HCT116 (cell line): ENCODE results near the gene IL2RG. TPM values are rescaled to one million over a fixed set of nuclear protein-coding genes. Genes with fewer than 3 reads are reported as not detected.

Experiments used
- ATAC-seq: fragments of 200-7000 bp; cut with Tn5 transposase; 2 replicates; pipeline ENCODE4 v1.9.1; 2020; ENCODE audit warnings: mild to moderate bottlenecking, moderate library complexity
- BruUV-seq: library from RNA; stranded (reverse); fragments of 400-500 nt; replicated peaks from 2 replicates; lab custom pipeline; 2021; lab: Mats Ljungman, UMichigan
- CTCF ChIA-PET: fragments of 300-600 bp; sonication (Branson Sonifier 250); formaldehyde crosslinking; loops from one replicate; lab custom pipeline; 2021; ENCODE audit warnings: antibody characterized with exemption; lab: Charles Lee
- POLR2A ChIA-PET: fragments of 300-600, 350-600 bp; sonication (Branson Sonifier 250); formaldehyde crosslinking; loops from one replicate; lab custom pipeline; 2021; ENCODE audit warnings: antibody characterized with exemption; lab: Charles Lee
- RAD21 ChIA-PET, 2 experiments: fragments of 300-600 bp; sonication (Branson Sonifier 250); formaldehyde crosslinking; loops; one replicate each; lab custom pipeline; 2023; ENCODE audit warnings: low total read pairs in 2 of 2; ENCODE audit not compliant: uncharacterized antibody in 2 of 2, unreplicated experiment in 2 of 2, low non-redundant PET in 1 of 2; lab: Charles Lee
- DNase-seq: peaks from one replicate; pipeline ENCODE4 v3.0.0-alpha.2; 2010; ENCODE audit warnings: low read depth, low spot score
- H2AFZ ChIP-seq: fragments of 200-600 bp; shearing (Covaris generic), sonication (generic); 2 replicates; pipeline ENCODE4 v1.6.1; 2017; ENCODE audit warnings: low read depth, mixed run types, mixed read lengths, antibody characterized with exemption, low read length; ENCODE audit not compliant: poor library complexity, severe bottlenecking
- H3K27ac ChIP-seq: 2 replicates; pipeline ENCODE4 v1.5.1; 2012; ENCODE audit warnings: low read depth, low read length
- H3K27me3 ChIP-seq: fragments of 200-600 bp; sonication (generic); 2 replicates; pipeline ENCODE4 v1.6.1; 2016; ENCODE audit warnings: mixed run types, low read length, mixed read lengths; ENCODE audit not compliant: insufficient read depth
- H3K36me3 ChIP-seq, 2 experiments: fragments of 200-500 bp in 1 of 2; fragments of 200-600 bp in 1 of 2; sonication (Bioruptor generic) in 1 of 2; sonication (generic) in 1 of 2; 2 replicates each; pipeline versions ENCODE4 v1.5.1 to v1.6.1; 2014 to 2016; ENCODE audit warnings: low read length in 2 of 2, inconsistent platforms in 1 of 2, mixed read lengths in 1 of 2, mixed run types in 1 of 2; ENCODE audit not compliant: insufficient read depth in 2 of 2, control insufficient read depth in 1 of 2
- H3K4me1 ChIP-seq, 2 experiments: fragments of 200-600 bp in 1 of 2; sonication (generic) in 1 of 2; 2 replicates each; pipeline versions ENCODE4 v1.5.1 to v1.6.1; 2012 to 2017; ENCODE audit warnings: low read length in 2 of 2, inconsistent platforms in 1 of 2, mild to moderate bottlenecking in 1 of 2, mixed read lengths in 1 of 2, mixed run types in 1 of 2, moderate library complexity in 1 of 2; ENCODE audit not compliant: insufficient read depth in 2 of 2, control insufficient read depth in 1 of 2
- H3K4me2 ChIP-seq: fragments of 200-600 bp; sonication (generic); 2 replicates; pipeline ENCODE4 v1.6.1; 2017; ENCODE audit warnings: mixed run types, low read length, mixed read lengths
- H3K4me3 ChIP-seq, 2 experiments: fragments of 200-600 bp in 1 of 2; sonication (generic) in 1 of 2; replicated peaks in 1 of 2; 2 replicates each; pipeline ENCODE4 v1.5.1; 2011 to 2016; ENCODE audit warnings: low read length in 2 of 2, control low read depth in 1 of 2, low read depth in 1 of 2, mild to moderate bottlenecking in 1 of 2, mixed read lengths in 1 of 2, mixed run types in 1 of 2
- H3K79me2 ChIP-seq: fragments of 200-600 bp; sonication (generic); 2 replicates; pipeline ENCODE4 v1.6.1; 2017; ENCODE audit warnings: mild to moderate bottlenecking, mixed run types, low read length, moderate library complexity, mixed read lengths; ENCODE audit not compliant: insufficient read depth
- H3K9ac ChIP-seq: fragments of 200-600 bp; sonication (generic); 2 replicates; pipeline ENCODE4 v1.6.1; 2016; ENCODE audit warnings: low read length, mixed read lengths
- H3K9me2 ChIP-seq: fragments of 200-600 bp; sonication (generic), shearing (Covaris generic); 2 replicates; pipeline ENCODE4 v1.6.1; 2017; ENCODE audit warnings: mixed run types, mild to moderate bottlenecking, moderate library complexity; ENCODE audit not compliant: insufficient read depth
- H3K9me3 ChIP-seq, 2 experiments: fragments of 200-500 bp in 1 of 2; fragments of 200-600 bp in 1 of 2; sonication (Bioruptor generic) in 1 of 2; sonication (generic) in 1 of 2; 2 replicates each; pipeline ENCODE4 v1.6.1; 2014 to 2017; ENCODE audit warnings: low read length in 2 of 2, mixed read lengths in 2 of 2, inconsistent platforms in 1 of 2, low read depth in 1 of 2, mild to moderate bottlenecking in 1 of 2, mixed run types in 1 of 2, moderate library complexity in 1 of 2; ENCODE audit not compliant: control insufficient read depth in 1 of 2, insufficient read depth in 1 of 2
- H4K20me1 ChIP-seq: fragments of 200-600 bp; sonication (generic), shearing (Covaris generic); 2 replicates; pipeline ENCODE4 v1.6.1; 2017; ENCODE audit warnings: mixed run types, mild to moderate bottlenecking, moderate library complexity; ENCODE audit not compliant: insufficient read depth
- ATF3 ChIP-seq: IDR thresholded peaks from 2 replicates; pipeline ENCODE4 v1.6.1; 2012
- CBX3 ChIP-seq: IDR thresholded peaks from 2 replicates; pipeline ENCODE4 v1.6.1; 2012; ENCODE audit warnings: low read depth
- CEBPB ChIP-seq: IDR thresholded peaks from 2 replicates; pipeline ENCODE4 v1.6.1; 2012; ENCODE audit warnings: low read depth
- CTCF ChIP-seq, 3 experiments: fragments of 200-600 bp in 1 of 3; sonication (generic) in 1 of 3; IDR thresholded peaks in 2 of 3; conservative IDR thresholded peaks in 1 of 3; 2 replicates each; pipeline ENCODE4 v1.5.1; 2012 to 2017; ENCODE audit warnings: low read depth in 2 of 3, low read length in 2 of 3, antibody characterized with exemption in 1 of 3, borderline replicate concordance in 1 of 3, control low read depth in 1 of 3, mild to moderate bottlenecking in 1 of 3, mixed read lengths in 1 of 3, mixed run types in 1 of 3, moderate library complexity in 1 of 3; ENCODE audit not compliant: insufficient read depth in 1 of 3
- EGR1 ChIP-seq: IDR thresholded peaks from 2 replicates; pipeline ENCODE4 v1.6.1; 2012; ENCODE audit warnings: low read depth
- ELF1 ChIP-seq: IDR thresholded peaks from 2 replicates; pipeline ENCODE4 v1.6.1; 2012; ENCODE audit warnings: low read depth, borderline replicate concordance
- EZH2 ChIP-seq: fragments of 200-600 bp; sonication (generic); IDR thresholded peaks from 2 replicates; pipeline ENCODE4 v1.6.1; 2017; ENCODE audit warnings: antibody characterized with exemption, mixed run types
- EZH2phosphoT487 ChIP-seq: fragments of 200-600 bp; IDR thresholded peaks from 2 replicates; pipeline ENCODE4 v1.6.1; 2018; ENCODE audit warnings: antibody characterized with exemption, borderline replicate concordance
- JUND ChIP-seq: IDR thresholded peaks from 2 replicates; pipeline ENCODE4 v1.6.1; 2012
- POLR2A ChIP-seq: IDR thresholded peaks from 2 replicates; pipeline ENCODE4 v1.7.0; 2011; ENCODE audit warnings: borderline replicate concordance; ENCODE audit not compliant: insufficient read depth, insufficient read length; ENCODE audit errors: extremely low read depth
- POLR2AphosphoS5 ChIP-seq: IDR thresholded peaks from 2 replicates; pipeline ENCODE4 v1.6.1; 2011; ENCODE audit warnings: mild to moderate bottlenecking, low read depth, low read length, moderate library complexity
- RAD21 ChIP-seq: IDR thresholded peaks from 2 replicates; pipeline ENCODE4 v1.6.1; 2012; ENCODE audit warnings: low read depth, mild to moderate bottlenecking
- REST ChIP-seq: IDR thresholded peaks from 2 replicates; pipeline ENCODE4 v1.6.1; 2012; ENCODE audit warnings: low read depth
- SP1 ChIP-seq: IDR thresholded peaks from 2 replicates; pipeline ENCODE4 v1.6.1; 2012; ENCODE audit warnings: low read depth
- SRF ChIP-seq: IDR thresholded peaks from 2 replicates; pipeline ENCODE4 v1.6.1; 2012; ENCODE audit warnings: low read depth
- TCF7L2 ChIP-seq: IDR thresholded peaks from 2 replicates; pipeline ENCODE4 v1.7.0; 2011; ENCODE audit warnings: borderline replicate concordance, inconsistent platforms; ENCODE audit not compliant: insufficient read depth, insufficient read length; ENCODE audit errors: extremely low read depth
- YY1 ChIP-seq: IDR thresholded peaks from 2 replicates; pipeline ENCODE4 v1.6.1; 2011; ENCODE audit warnings: low read length, low read depth, moderate library complexity, mild to moderate bottlenecking; ENCODE audit not compliant: insufficient replicate concordance; ENCODE audit errors: extremely low read depth
- ZBTB33 ChIP-seq: IDR thresholded peaks from 2 replicates; pipeline ENCODE4 v1.6.1; 2011; ENCODE audit warnings: mild to moderate bottlenecking, low read length, moderate library complexity; ENCODE audit not compliant: insufficient replicate concordance; ENCODE audit errors: extremely low read depth
- ZFX ChIP-seq: fragments of 450-650 bp; IDR thresholded peaks from 2 replicates; pipeline ENCODE4 v1.6.1; 2017
- intact Hi-C: fragments of 100-400 bp; cut with micrococcal nuclease; formaldehyde crosslinking; loops from 2 replicates; pipeline ENCODE4 v1.10.0; 2022
- total RNA-seq: library from RNA; stranded (reverse); gene quantifications from one replicate; pipeline ENCODE4 v1.2.1, GENCODE V29; 2021; ENCODE audit not compliant: unreplicated experiment

Gene IL2RG
- total RNA-seq, 1 experiment from 2014 or later: 0.64 TPM

- CTCF ChIA-PET: no interaction called here
- DNase-seq: peak; percentile 21
- no peaks in the 10 kb centered on the region for H3K36me3 ChIP-seq
- H3K4me2 ChIP-seq: peak overlapping the region; percentile 88
- H3K27me3 ChIP-seq: no peaks in the 10 kb centered on the region
- TF ChIP-seq ELF1 (no peak), EZH2phosphoT487 (no peak), EZH2 (no peak), JUND (no peak), POLR2A (no peak), CTCF (IDR thresholded peaks at IDR 0.05 in 2 of 3, conservative IDR thresholded peaks at IDR 0.05 in 1 of 3; ENCODE audit: borderline replicate concordance in 1 of 3, insufficient read depth in 1 of 3, low read depth in 2 of 3, low read length in 2 of 3) (no peak), CEBPB (no peak), ATF3 (no peak), ZBTB33 (no peak), ZFX (no peak), CBX3 (no peak), SP1 (no peak), RAD21 (no peak), TCF7L2 (no peak), REST (no peak), POLR2AphosphoS5 (no peak), YY1 (no peak), EGR1 (no peak), SRF (no peak)
- TSS peak; percentile 85 for BruUV-seq
- peak overlapping the region; percentile 62 for H3K9ac ChIP-seq
- H2AFZ ChIP-seq: no peak overlapping the region
- no peaks in the 10 kb centered on the region for H3K9me2 ChIP-seq
- H3K4me1 ChIP-seq: peaks cover 0 to 14% of the 10 kb centered on the region in 2 experiments; a peak in 2 of 4 replicates
- H3K9me3 ChIP-seq: no peaks in the 10 kb centered on the region
- no peaks in the 10 kb centered on the region for H4K20me1 ChIP-seq
- no peak overlapping the region for H3K27ac ChIP-seq
- intact Hi-C loops: loop anchor here (5.0 kb wide), 1 partner anchor 81 kb away; no protein-coding TSS in a partner anchor
- H3K79me2 ChIP-seq: no peaks in the 10 kb centered on the region
- peak; percentile 63 for ATAC-seq
- RAD21 ChIA-PET: no interaction called here
- POLR2A ChIA-PET: no interaction called here
- peak overlapping the region; percentile 54 to 64 for H3K4me3 ChIP-seq
Observed at GRCh38 chrX:71095981-71096759, 15.2 kb downstream of the IL2RG start.
